ENCODE measurements around the gene IFIT1.
A peak's percentile ranks its signal among the peaks of the same experiment; 100 is the strongest.

Gene IFIT1

GRCh38 chr10:89414879-89415821, 22.7 kb downstream of the IFIT1 start:
- peak; percentile 56 for DNase-seq (ENCODE audit: low read depth)
- H3K4me3 ChIP-seq (ENCODE audit: low read depth, low read length), result peak overlapping the region; percentile 85
- TF ChIP-seq, protein P1, sequence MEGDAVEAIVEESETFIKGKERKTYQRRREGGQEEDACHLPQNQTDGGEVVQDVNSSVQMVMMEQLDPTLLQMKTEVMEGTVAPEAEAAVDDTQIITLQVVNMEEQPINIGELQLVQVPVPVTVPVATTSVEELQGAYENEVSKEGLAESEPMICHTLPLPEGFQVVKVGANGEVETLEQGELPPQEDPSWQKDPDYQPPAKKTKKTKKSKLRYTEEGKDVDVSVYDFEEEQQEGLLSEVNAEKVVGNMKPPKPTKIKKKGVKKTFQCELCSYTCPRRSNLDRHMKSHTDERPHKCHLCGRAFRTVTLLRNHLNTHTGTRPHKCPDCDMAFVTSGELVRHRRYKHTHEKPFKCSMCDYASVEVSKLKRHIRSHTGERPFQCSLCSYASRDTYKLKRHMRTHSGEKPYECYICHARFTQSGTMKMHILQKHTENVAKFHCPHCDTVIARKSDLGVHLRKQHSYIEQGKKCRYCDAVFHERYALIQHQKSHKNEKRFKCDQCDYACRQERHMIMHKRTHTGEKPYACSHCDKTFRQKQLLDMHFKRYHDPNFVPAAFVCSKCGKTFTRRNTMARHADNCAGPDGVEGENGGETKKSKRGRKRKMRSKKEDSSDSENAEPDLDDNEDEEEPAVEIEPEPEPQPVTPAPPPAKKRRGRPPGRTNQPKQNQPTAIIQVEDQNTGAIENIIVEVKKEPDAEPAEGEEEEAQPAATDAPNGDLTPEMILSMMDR (IDR thresholded peaks at IDR 0.05; ENCODE audit: low read depth, low read length), result no peak
- TF ChIP-seq, protein P2, sequence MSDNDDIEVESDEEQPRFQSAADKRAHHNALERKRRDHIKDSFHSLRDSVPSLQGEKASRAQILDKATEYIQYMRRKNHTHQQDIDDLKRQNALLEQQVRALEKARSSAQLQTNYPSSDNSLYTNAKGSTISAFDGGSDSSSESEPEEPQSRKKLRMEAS (IDR thresholded peaks at IDR 0.05; ENCODE audit: low read depth, low read length), result no peak
- no peak for TF ChIP-seq MYC (IDR thresholded peaks at IDR 0.05; ENCODE audit: low read depth, low read length)
- TF ChIP-seq POLR2A (IDR thresholded peaks at IDR 0.05; ENCODE audit: extremely low read depth, insufficient read length), result no peak

- H3K4me3 ChIP-seq (ENCODE audit: low read depth, low read length), result no peak overlapping the region
- DNase-seq (ENCODE audit: low read depth), result no peak
- TF ChIP-seq, protein P1 (IDR thresholded peaks at IDR 0.05; ENCODE audit: low read depth, low read length), result no peak
- TF ChIP-seq POLR2A (IDR thresholded peaks at IDR 0.05; ENCODE audit: extremely low read depth, insufficient read length) (no peak), MYC (IDR thresholded peaks at IDR 0.05; ENCODE audit: low read depth, low read length) (no peak)
- TF ChIP-seq, protein P2 (IDR thresholded peaks at IDR 0.05; ENCODE audit: low read depth, low read length), result no peak
Measured at GRCh38 chr10:89416465-89416864, 24.0 kb downstream of the IFIT1 start.

DNA sequence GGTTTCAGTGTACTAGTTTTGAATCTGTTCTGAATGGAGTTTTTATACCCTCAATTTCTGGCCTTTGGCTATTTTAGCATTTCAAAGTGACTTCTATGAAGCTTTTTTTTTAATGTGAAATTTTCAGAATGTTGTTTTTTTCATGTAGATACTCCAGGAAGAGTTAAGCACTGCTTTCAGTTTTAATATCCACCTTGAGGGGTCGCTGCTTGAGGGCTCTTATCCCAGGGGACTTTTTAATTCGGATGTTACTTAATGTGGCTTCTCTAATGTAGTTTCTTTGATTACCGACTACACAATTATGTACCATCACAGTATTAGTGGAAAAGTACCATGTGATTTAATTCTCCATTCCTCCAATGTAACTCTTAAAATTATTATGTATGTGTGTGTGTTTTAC, 27.1 kb downstream of the IFIT1 start:
- peak; percentile 69 for DNase-seq (ENCODE audit: low read depth)
- TF ChIP-seq, protein P2 (IDR thresholded peaks at IDR 0.05; ENCODE audit: low read depth, low read length), result no peak
- TF ChIP-seq, protein P1 (IDR thresholded peaks at IDR 0.05; ENCODE audit: low read depth, low read length), result peak; percentile 30

DNA sequence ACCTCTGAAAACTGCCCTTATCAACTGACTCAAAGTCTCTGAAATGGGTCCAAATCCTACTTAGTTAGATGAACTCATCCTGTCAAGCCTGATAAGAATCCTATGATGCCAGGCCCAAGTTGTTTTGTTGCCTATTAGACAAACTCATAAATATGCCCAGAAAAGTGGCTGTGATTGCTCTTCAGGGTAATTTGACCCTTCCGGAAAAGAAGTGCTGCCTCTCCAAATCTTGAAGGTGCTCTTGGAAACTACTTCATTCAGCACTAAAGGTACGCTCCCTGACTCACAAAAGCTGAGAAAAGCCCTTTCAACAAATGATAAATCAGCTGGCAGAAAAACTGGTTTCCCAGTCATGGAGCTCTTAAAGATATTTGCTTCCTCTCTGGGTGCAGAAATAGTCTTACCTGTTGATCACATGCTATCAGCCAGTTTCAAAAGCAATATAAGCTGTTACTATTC, 28.6 kb downstream of the IFIT1 start:
- no peak for DNase-seq (ENCODE audit: low read depth)
- H3K4me3 ChIP-seq (ENCODE audit: low read depth, low read length), result no peak overlapping the region
- TF ChIP-seq, protein P2 (IDR thresholded peaks at IDR 0.05; ENCODE audit: low read depth, low read length), result no peak
- no peak for TF ChIP-seq POLR2A (IDR thresholded peaks at IDR 0.05; ENCODE audit: extremely low read depth, insufficient read length)
- no peak for TF ChIP-seq MYC (IDR thresholded peaks at IDR 0.05; ENCODE audit: low read depth, low read length)
- TF ChIP-seq, protein P1 (IDR thresholded peaks at IDR 0.05; ENCODE audit: low read depth, low read length), result no peak

More for the DNA sequence above, 27.1 kb downstream of the IFIT1 start:
- no peak overlapping the region for H3K4me3 ChIP-seq (ENCODE audit: low read depth, low read length)

- no peak overlapping the region for H3K4me3 ChIP-seq (ENCODE audit: low read depth, low read length)
- no peak for DNase-seq (ENCODE audit: low read depth)
- TF ChIP-seq POLR2A (IDR thresholded peaks at IDR 0.05; ENCODE audit: extremely low read depth, insufficient read length) (no peak), MYC (IDR thresholded peaks at IDR 0.05; ENCODE audit: low read depth, low read length) (no peak)
- TF ChIP-seq, protein P2 (IDR thresholded peaks at IDR 0.05; ENCODE audit: low read depth, low read length), result no peak
- TF ChIP-seq, protein P1 (IDR thresholded peaks at IDR 0.05; ENCODE audit: low read depth, low read length), result no peak
Measured at GRCh38 chr10:89425000-89425399, 32.6 kb downstream of the IFIT1 start.

Measured in NB4 (cell line).